Ectodermal cell (in vitro differentiated cells): ENCODE results near the gene NR2C2. TPM values are rescaled to one million over a fixed set of nuclear protein-coding genes. Genes with fewer than 3 reads are reported as not detected.
A peak's percentile ranks its signal among the peaks of the same experiment; 100 is the strongest.
"Not testable (repeated sequence)": the region's sequence is repeated elsewhere in the genome, so short reads cannot be mapped to it uniquely, and the experiment has no call there.

Experiments used
- H3K27ac ChIP-seq: 2 replicates; pipeline ENCODE4 v1.7.0; 2013; ENCODE audit warnings: mild to moderate bottlenecking, low read depth, low read length; ENCODE audit not compliant: insufficient read depth, poor library complexity, severe bottlenecking
- H3K27me3 ChIP-seq: 2 replicates; pipeline ENCODE4 v1.7.0; 2013; ENCODE audit warnings: mild to moderate bottlenecking, low read length; ENCODE audit not compliant: insufficient read depth, control insufficient read depth, poor library complexity, severe bottlenecking
- H3K36me3 ChIP-seq: one replicate; pipeline ENCODE4 v1.7.0; 2013; ENCODE audit warnings: low read length; ENCODE audit not compliant: control insufficient read depth, insufficient read depth
- H3K4me1 ChIP-seq: one replicate; pipeline ENCODE4 v1.7.0; 2013; ENCODE audit warnings: low read length; ENCODE audit not compliant: control insufficient read depth, insufficient read depth
- H3K4me3 ChIP-seq: 2 replicates; pipeline ENCODE4 v1.7.0; 2013; ENCODE audit warnings: low read depth, low read length, control low read depth; ENCODE audit not compliant: insufficient read depth
- H3K9me3 ChIP-seq: 2 replicates; pipeline ENCODE4 v1.7.0; 2013; ENCODE audit warnings: mild to moderate bottlenecking, low read length, moderate library complexity; ENCODE audit not compliant: control insufficient read depth
- WGBS, 2 experiments: methylation state at CpG; one replicate each; pipeline ENCODE4 v1.1.7; 2013; ENCODE audit warnings: missing lambda C conversion rate in 2 of 2; 5-methylcytosine and 5-hydroxymethylcytosine counted together
- polyA plus RNA-seq, 4 experiments: library from polyadenylated mRNA; stranded (reverse); fragments of 50-300 nt; gene quantifications; one replicate each; pipeline ENCODE4 v1.2.3, GENCODE V29; 2013

Gene NR2C2
- 32.1 TPM for polyA plus RNA-seq (2013, experiment 1 of 4)
- polyA plus RNA-seq (2013, experiment 2 of 4) = 39.6 TPM
- 31.4 TPM for polyA plus RNA-seq (2013, experiment 3 of 4)
- polyA plus RNA-seq (2013, experiment 4 of 4) = 33.5 TPM

DNA sequence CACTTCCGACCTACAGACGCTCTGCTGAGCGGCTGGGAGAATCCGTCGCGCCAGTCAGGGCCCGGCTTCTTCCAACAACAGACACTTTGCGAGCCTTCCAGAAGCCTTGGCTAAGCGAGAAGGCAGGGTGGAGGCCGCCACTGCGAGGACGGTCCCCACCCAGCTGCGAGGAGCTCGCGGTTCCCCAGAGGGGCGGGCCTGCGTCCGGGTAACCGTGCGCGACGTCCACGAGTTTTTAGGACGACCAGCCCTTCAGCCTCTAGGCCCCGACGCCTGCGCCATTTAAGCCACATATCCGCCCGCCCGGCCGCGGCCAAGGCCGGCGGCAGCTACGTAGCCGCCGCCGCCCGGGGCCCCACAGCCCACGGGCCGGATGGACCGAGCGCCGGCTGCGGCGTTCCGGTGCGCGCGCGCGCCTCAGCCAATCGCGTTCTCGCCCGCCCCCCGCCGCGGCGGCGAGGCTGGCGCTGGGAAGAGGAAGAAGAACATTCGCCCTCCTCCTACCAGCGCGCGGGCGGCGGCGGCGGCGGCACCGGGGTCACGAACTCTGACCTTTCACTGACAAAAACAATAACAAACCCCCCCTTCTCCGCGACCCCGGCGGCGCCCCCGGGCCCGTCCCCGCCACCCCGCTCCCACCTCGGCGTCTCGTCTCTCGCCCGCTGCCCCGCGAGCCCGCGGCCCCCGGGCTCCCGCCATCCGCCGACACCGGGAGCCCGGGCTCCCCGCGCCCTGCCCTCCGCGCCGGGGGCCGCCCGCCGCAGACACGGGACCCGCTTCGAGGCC is at the start of gene NR2C2:
Gene NR2C2 (plus strand): TSS at position 484 of the 786 bp plus-strand sequence. CDS start 56,332 bp downstream, outside the sequence.
- H3K27ac ChIP-seq = peak within 1 kb of the TSS; percentile 100
- 0% methylated on average over 108 of the region's 108 CpGs for WGBS, 2 experiments
- peaks cover 17% of the 10 kb centered on the region for H3K36me3 ChIP-seq
- H3K9me3 ChIP-seq = no peaks in the 10 kb centered on the region
- peaks cover 8% of the 10 kb centered on the region for H3K4me1 ChIP-seq
- H3K4me3 ChIP-seq = peak within 1 kb of the TSS; percentile 92
- H3K27me3 ChIP-seq = no peaks in the 10 kb centered on the region

DNA sequence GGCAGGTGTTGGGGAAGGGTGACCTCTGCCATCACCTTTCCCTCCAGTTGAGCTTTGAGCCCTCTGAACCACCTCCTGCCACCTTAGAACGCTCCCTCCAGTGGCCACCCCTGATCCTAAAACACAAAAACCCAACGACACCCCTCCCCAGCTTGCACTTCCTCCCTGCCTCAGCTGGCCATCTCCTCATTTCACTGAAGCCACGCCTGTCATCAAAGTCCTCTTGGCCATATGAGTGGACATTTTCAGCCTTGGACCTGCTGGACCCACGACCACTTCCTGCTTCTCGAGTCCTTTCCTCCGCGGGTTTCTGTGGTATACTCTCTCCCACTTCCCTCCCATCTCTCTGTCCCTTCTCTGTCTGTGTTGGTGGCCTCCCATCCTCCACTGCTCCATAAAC is 48.5 kb upstream of the NR2C2 start:
- no peaks in the 10 kb centered on the region for H3K27me3 ChIP-seq
- no peaks in the 10 kb centered on the region for H3K9me3 ChIP-seq
- no peaks in the 10 kb centered on the region for H3K36me3 ChIP-seq
- H3K4me3 ChIP-seq = no peak overlapping the region
- 81 to 83% methylated on average over 7 of the region's 7 CpGs for WGBS, 2 experiments
- no peak overlapping the region for H3K27ac ChIP-seq
- H3K4me1 ChIP-seq = peaks cover 12% of the 10 kb centered on the region

DNA sequence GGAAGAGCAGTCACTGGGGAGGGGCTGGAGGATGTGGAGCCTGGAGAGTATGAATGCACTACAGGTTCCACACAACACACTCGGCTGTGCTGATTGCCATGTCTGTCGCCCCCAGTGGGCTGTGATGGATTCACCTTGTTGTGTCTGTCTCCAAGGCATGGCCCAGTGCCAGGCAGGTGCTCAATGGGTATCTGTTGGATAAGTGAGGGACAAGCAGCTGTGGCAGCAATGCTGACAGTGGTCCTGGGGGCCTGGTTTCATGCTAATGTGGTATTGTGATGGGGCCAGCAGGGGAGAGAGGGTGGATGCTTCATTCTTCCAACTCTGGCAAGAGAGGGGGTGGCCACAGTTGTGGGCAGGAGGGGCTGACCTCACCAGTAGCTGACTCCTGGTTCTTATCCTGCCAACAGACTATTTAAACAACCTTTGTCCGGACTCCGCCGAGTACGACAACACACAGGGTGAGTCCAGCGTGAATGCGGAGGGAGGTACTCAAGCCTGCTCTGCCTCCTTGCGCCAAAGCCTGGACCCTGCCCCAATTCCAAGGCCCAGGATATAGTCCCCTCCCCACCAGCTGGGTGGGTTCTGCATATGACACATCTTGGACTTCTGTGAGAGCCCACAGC is 47.3 kb upstream of the NR2C2 start:
- Histone ChIP-seq H3K4me1 (peaks cover 12% of the 10 kb centered on the region), H3K4me3 (no peak overlapping the region), H3K27ac (no peak overlapping the region), H3K36me3 (no peaks in the 10 kb centered on the region), H3K9me3 (no peaks in the 10 kb centered on the region), H3K27me3 (no peaks in the 10 kb centered on the region)
- WGBS, 2 experiments = 28 to 40% methylated on average over 9 of the region's 9 CpGs

DNA sequence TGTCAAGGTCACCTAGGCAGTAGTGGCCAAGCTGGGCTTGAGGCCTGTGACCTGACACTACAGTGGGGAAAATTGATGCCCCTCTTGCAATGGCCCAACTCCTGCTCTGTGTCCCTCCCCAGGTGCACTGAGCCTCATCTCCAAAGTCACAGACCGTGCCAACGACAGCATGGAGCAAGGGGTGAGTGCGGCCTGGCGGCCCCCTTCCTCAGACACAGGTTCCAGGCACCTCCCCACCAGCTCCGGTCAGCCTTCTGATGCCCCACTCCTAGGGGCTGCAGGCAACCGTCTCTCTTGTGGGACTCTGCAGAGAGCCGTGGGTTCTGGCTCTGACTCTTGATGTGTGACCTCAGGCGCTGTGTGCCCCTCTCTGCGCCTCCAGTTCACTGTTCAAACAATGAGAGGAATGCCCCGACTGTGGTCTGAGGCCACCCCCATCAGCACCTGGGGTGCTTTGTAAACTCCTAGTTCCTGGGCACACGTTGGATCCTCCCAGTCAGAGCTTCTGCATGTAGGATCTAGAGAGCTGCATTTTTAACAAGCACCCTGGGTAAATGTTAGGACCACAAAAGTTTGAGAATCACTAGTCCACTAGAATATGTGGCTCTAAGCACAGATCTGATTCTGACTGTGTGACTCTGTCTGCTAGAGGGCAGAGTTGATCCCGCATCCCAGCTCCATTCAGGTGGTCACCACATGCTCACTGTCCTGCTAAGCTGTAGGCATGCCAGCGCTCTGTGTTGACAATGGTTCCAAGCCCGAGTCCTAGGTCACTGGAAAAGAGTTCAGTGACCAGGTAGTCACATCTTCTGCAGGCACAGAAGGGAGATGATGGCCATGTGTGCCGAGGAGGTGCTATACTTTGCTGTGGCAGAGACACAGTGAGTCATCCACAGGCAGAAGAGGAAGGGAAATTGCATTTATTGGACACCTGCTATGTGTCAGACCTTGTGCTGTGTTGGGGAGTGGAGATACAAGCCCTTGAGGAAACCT is 46.2 kb upstream of the NR2C2 start:
- Histone ChIP-seq H3K4me1 (peaks cover 12% of the 10 kb centered on the region), H3K36me3 (no peaks in the 10 kb centered on the region), H3K4me3 (no peak overlapping the region), H3K27ac (no peak overlapping the region), H3K9me3 (no peaks in the 10 kb centered on the region), H3K27me3 (no peaks in the 10 kb centered on the region)
- 67 to 70% methylated on average over 15 of the region's 15 CpGs for WGBS, 2 experiments

DNA sequence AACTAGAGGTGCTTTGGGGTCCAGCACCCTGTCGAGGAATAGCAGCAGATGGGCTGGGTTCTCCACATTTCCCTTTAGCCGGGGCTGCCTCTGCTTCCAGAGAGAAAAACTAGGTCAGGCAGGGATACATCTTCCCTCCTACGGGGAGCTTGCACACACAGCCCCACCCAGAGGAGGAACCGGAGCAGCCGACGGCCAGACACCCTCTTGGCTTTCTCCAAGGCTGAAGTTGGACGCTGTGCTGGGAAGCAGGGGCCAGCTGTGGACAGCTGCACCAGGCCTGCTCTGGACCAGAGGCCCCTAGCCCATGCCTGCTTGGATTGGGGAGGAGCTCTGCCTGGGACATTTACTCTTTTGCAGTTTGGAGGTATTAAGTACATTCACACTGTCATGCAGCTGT is 44.7 kb upstream of the NR2C2 start:
- Histone ChIP-seq H3K4me3 (no peak overlapping the region), H3K9me3 (no peaks in the 10 kb centered on the region), H3K4me1 (peaks cover 12% of the 10 kb centered on the region), H3K27ac (no peak overlapping the region), H3K27me3 (no peaks in the 10 kb centered on the region), H3K36me3 (no peaks in the 10 kb centered on the region)
- 81 to 85% methylated on average over 7 of the region's 7 CpGs for WGBS, 2 experiments

DNA sequence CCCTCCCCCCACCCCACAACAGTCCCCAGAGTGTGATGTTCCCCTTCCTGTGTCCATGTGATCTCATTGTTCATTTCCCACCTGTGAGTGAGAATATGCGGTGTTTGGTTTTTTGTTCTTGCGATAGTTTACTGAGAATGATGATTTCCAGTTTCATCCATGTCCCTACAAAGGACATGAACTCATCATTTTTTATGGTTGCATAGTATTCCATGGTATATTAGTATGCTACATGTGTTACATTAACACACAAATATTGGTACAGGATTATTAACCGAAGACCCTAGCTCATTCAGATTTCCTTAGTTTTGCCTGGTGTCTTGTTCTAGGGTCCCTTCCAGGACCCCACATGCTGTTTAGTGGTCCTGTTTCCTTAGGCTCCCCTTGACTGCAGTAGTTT is 43.9 kb upstream of the NR2C2 start:
- peaks cover 12% of the 10 kb centered on the region for H3K4me1 ChIP-seq
- not testable (repeated sequence) for H3K27me3 ChIP-seq, H3K9me3 ChIP-seq, H3K36me3 ChIP-seq, H3K4me3 ChIP-seq, H3K27ac ChIP-seq
- WGBS, 2 experiments = 92 to 100% methylated on average over 1 of the region's 3 CpGs

DNA sequence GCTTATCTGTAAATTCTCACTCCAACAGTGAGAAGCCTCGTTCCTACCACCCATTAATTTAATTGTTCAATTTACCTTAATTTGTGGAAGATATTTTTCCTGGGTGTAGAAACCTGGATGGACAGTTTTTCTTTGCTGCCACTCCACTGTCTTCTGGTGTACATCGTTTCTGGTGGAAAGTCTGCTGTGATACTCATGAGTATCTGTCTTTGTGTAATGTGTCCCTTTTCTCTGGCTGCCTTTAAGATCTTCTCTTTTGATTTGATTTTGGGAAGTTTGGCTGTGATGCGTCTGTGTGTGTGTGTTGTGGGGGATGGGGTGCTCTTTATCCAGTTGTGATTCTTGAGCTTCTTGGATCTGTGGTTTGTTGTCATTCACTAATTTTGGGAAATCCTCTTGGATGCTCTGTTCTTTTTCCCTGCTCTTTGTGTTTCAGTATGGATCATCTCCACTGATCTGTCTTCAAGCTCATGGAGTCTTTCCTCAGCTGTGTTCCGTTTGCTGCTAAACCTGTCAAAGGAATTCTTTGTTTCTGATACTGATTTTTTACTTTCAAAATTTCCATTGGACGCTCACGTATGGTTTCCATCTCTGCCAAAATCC is 42.2 kb upstream of the NR2C2 start:
- no peaks in the 10 kb centered on the region for H3K36me3 ChIP-seq
- H3K9me3 ChIP-seq = no peaks in the 10 kb centered on the region
- no peaks in the 10 kb centered on the region for H3K27me3 ChIP-seq
- H3K27ac ChIP-seq = no peak overlapping the region
- peaks cover 12% of the 10 kb centered on the region for H3K4me1 ChIP-seq
- WGBS, 2 experiments = 93 to 94% methylated on average over 6 of the region's 6 CpGs
- no peak overlapping the region for H3K4me3 ChIP-seq

DNA sequence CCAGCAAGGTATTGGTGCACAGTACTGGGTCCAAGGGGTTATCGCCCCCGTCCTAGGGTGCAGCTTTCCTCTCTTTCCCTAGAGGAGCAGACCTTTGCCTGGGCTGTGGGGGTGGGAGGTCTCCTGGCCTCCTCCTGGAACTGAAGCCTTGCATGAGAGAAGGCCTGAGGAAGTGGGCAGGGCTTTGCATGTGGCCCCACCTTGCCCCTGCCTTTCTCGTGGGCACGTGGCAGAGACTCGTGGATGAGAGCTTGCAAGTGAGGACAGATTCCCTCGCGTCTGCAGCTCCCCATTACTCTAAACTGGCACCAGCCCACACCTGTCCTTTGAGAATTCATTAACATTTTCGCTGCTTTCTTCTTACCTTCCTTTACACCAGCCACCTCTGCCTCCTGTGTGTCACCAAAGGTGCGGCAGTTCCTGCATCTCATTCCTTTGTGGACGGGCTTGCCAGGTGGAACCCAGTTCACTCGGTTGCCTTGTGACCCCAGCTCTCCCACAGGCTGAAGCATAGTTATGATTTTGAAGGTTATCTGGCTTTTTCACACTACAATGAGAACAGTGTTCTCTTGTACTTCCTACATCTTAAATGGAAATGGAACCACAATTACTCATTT is 40.9 kb upstream of the NR2C2 start:
- no peaks in the 10 kb centered on the region for H3K9me3 ChIP-seq
- H3K4me1 ChIP-seq = peaks cover 1% of the 10 kb centered on the region
- H3K36me3 ChIP-seq = no peaks in the 10 kb centered on the region
- WGBS, 2 experiments = 92 to 93% methylated on average over 11 of the region's 11 CpGs
- H3K27ac ChIP-seq = no peak overlapping the region
- no peaks in the 10 kb centered on the region for H3K27me3 ChIP-seq
- no peak overlapping the region for H3K4me3 ChIP-seq
